K562 (cell line): ENCODE measurements around the gene TAMALIN. TPM values are rescaled to one million over a fixed set of nuclear protein-coding genes. Genes with fewer than 3 reads are reported as not detected.

Experiments used
- ATF3 ChIP-seq, 2 experiments: fragments of 450-650 bp in 1 of 2; sonication (generic) in 1 of 2; formaldehyde crosslinking in 1 of 2; IDR thresholded peaks in 1 of 2; conservative IDR thresholded peaks in 1 of 2; 2 replicates each; pipeline versions ENCODE4 v1.6.1 to v1.8.1; 2016 to 2023; ENCODE audit warnings: mild to moderate bottlenecking in 2 of 2, moderate library complexity in 2 of 2, inconsistent platforms in 1 of 2, missing genetic modification reagents in 1 of 2
- BCL6 ChIP-seq: fragments of 250-450 bp; sonication (Bioruptor Pico); IDR thresholded peaks from 2 replicates; pipeline ENCODE4 v1.4.0; 2020
- BRCA1 ChIP-seq, 2 experiments: fragments of 450-650 bp in 1 of 2; sonication (generic) in 1 of 2; formaldehyde crosslinking in 1 of 2; IDR thresholded peaks; 2 replicates each; pipeline versions ENCODE4 v1.5.0 to v1.6.1; 2017 to 2020; ENCODE audit warnings: mild to moderate bottlenecking in 1 of 2, missing genetic modification reagents in 1 of 2
- DPF2 ChIP-seq: fragments of 450-650 bp; IDR thresholded peaks from 2 replicates; pipeline ENCODE4 v1.6.1; 2016
- ELF1 ChIP-seq: fragments of 200-800 bp; sonication (Bioruptor generic); IDR thresholded peaks from 2 replicates; pipeline ENCODE4 v1.6.1; 2016; ENCODE audit warnings: missing genetic modification characterization, missing compliant biosample characterization
- FOXA3 ChIP-seq, 2 experiments: fragments of 450-650 bp in 1 of 2; sonication (generic) in 1 of 2; formaldehyde crosslinking; IDR thresholded peaks in 1 of 2; conservative IDR thresholded peaks in 1 of 2; 2 replicates each; pipeline versions ENCODE4 v1.4.0 to v1.8.0; 2020 to 2022; ENCODE audit warnings: mild to moderate bottlenecking in 2 of 2, missing genetic modification reagents in 1 of 2
- HDAC2 ChIP-seq: fragments of 450-650 bp; IDR thresholded peaks from 2 replicates; pipeline ENCODE4 v1.6.1; 2016; ENCODE audit warnings: mild to moderate bottlenecking
- HLTF ChIP-seq: fragments of 450-650 bp; IDR thresholded peaks from 2 replicates; pipeline ENCODE4 v1.6.1; 2016
- MNT ChIP-seq, 2 experiments: fragments of 450-650 bp; conservative IDR thresholded peaks; 2 replicates each; pipeline ENCODE4 v1.6.1; 2017; ENCODE audit warnings: mild to moderate bottlenecking in 2 of 2, moderate library complexity in 2 of 2
- NFIX ChIP-seq: fragments of 250-450 bp; sonication (Bioruptor Pico); IDR thresholded peaks from 2 replicates; pipeline ENCODE4 v1.4.0; 2020; ENCODE audit warnings: low read depth, mild to moderate bottlenecking, moderate library complexity
- POU5F1 ChIP-seq: fragments of 150-350 bp; IDR thresholded peaks from 2 replicates; pipeline ENCODE4 v1.6.1; 2014; ENCODE audit warnings: borderline replicate concordance, low read length, low read depth, mild to moderate bottlenecking; ENCODE audit not compliant: partially characterized antibody
- PRMT5 ChIP-seq: sonication (generic); formaldehyde crosslinking; IDR thresholded peaks from 2 replicates; pipeline ENCODE4 v1.5.0; 2020; ENCODE audit warnings: missing genetic modification reagents
- SIN3B ChIP-seq: fragments of 450-650 bp; IDR thresholded peaks from 2 replicates; pipeline ENCODE4 v1.6.1; 2017; ENCODE audit warnings: low read depth, mild to moderate bottlenecking, moderate library complexity
- SRF ChIP-seq, 2 experiments: fragments of 250-450, 450-650 bp in 1 of 2; sonication (Bioruptor Pico) in 1 of 2; sonication (generic) in 1 of 2; formaldehyde crosslinking; IDR thresholded peaks; 2 replicates each; pipeline versions ENCODE4 v1.5.0 to v1.5.1; 2020 to 2022; ENCODE audit warnings: mild to moderate bottlenecking in 1 of 2, missing genetic modification reagents in 1 of 2
- ZNF134 ChIP-seq: fragments of 250-450 bp; sonication (Bioruptor Pico); conservative IDR thresholded peaks from 2 replicates; pipeline ENCODE4 v1.4.0; 2020
- polyA plus RNA-seq, 8 experiments: library from polyadenylated mRNA; depleted of rRNA in 4 of 8; stranded (reverse) in 5 of 8; unstranded in 3 of 8; fragments of >200 nt; fragmentation: Nextera tagmentation in 2 of 8; fragmentation: Illumina TruSeq in 1 of 8; extraction: Ambion mirVana in 2 of 8; extraction: Trizol in 1 of 8; gene quantifications; 2 replicates each; pipeline versions ENCODE4 v1.2.1 to v1.2.3, GENCODE V29; 2011 to 2014; ENCODE audit warnings: inconsistent platforms in 1 of 8, missing spikeins in 1 of 8
- total RNA-seq, 7 experiments: library from RNA; depleted of rRNA in 6 of 7; stranded (reverse); fragments of >200 nt in 6 of 7; fragmentation: Illumina TruSeq in 2 of 7; extraction: Trizol in 2 of 7; gene quantifications; 2 replicates each; pipeline versions ENCODE4 v1.2.1 to v1.2.3, GENCODE V29; 2011 to 2021; ENCODE audit warnings: low replicate concordance in 1 of 7
- TF ChIP-seq, protein P1 (sequence below): sonication (generic); formaldehyde crosslinking; IDR thresholded peaks from 2 replicates; pipeline ENCODE4 v1.5.0; 2020; ENCODE audit warnings: missing genetic modification reagents
- TF ChIP-seq, protein P2 (sequence below): sonication (generic); formaldehyde crosslinking; IDR thresholded peaks from 2 replicates; pipeline ENCODE4 v1.8.1; 2023; ENCODE audit warnings: mild to moderate bottlenecking, missing genetic modification reagents
- TF ChIP-seq, protein P3 (sequence below): IDR thresholded peaks from 2 replicates; pipeline ENCODE4 v1.6.1; 2014; ENCODE audit warnings: antibody characterized with exemption
- TF ChIP-seq, protein P4 (sequence below): fragments of 250-450 bp; sonication (Bioruptor Pico); IDR thresholded peaks from 2 replicates; pipeline ENCODE4 v1.4.0; 2020; ENCODE audit warnings: mild to moderate bottlenecking, moderate library complexity, borderline replicate concordance

Gene TAMALIN
- total and polyA plus RNA-seq, 9 of the 15 experiments (the other 6 are each of a cell fraction or from before 2014, with no cell fraction given): 0.74 to 2.2 (median 1.5) TPM; not detected in 2

DNA sequence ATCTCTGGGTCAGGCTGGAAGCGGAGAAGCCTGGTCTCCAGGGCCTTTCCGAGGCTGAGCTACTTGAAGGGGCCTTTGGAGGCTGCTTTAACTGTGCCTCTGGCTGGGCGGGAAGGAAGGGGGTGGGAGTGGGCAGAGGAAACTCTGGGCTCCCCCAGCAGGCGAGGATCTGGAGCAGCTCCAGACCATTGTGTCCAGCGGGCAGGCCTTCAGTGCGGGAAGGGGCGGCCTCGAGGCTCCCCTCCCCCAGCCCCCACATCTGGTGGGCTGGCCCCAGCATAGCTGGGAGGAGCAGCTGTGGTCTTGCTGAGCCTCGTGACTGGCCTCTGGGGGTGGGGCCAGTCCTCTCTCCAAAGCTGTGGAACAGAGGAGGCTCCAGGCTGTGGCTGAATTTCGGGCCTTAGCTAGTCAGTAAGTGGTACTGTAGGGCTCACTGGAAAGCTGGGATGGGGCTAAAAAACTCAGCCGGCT, 3.4 kb downstream of the TAMALIN start (continued):
- TF ChIP-seq ATF3 (IDR thresholded peaks at IDR 0.05): no peak
- TF ChIP-seq ATF3 (CRISPR knock-in tag; conservative IDR thresholded peaks at IDR 0.05): no peak
- TF ChIP-seq, protein P1, sequence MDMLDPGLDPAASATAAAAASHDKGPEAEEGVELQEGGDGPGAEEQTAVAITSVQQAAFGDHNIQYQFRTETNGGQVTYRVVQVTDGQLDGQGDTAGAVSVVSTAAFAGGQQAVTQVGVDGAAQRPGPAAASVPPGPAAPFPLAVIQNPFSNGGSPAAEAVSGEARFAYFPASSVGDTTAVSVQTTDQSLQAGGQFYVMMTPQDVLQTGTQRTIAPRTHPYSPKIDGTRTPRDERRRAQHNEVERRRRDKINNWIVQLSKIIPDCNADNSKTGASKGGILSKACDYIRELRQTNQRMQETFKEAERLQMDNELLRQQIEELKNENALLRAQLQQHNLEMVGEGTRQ (CRISPR knock-in tag): peak; percentile 85
- TF ChIP-seq FOXA3 (CRISPR knock-in tag; conservative IDR thresholded peaks at IDR 0.05 in 1 of 2, IDR thresholded peaks at IDR 0.05 in 1 of 2): no peak
- TF ChIP-seq HLTF: no peak
- no peak for TF ChIP-seq BCL6 (CRISPR knock-in tag)
- TF ChIP-seq ZNF134: peak; percentile 66
- no peak for TF ChIP-seq POU5F1
- 0 out of 2 replicates have a peak, but pooled peaks have one; percentile 41 for TF ChIP-seq HDAC2
- 0 out of 4 replicates have a peak, but pooled peaks of 1 of the 2 experiments have one; percentile 44 for TF ChIP-seq MNT (conservative IDR thresholded peaks at IDR 0.05)
- TF ChIP-seq SIN3B: no peak
- 0 out of 2 replicates have a peak, but pooled peaks have one; percentile 15 for TF ChIP-seq DPF2
- TF ChIP-seq, protein P2, sequence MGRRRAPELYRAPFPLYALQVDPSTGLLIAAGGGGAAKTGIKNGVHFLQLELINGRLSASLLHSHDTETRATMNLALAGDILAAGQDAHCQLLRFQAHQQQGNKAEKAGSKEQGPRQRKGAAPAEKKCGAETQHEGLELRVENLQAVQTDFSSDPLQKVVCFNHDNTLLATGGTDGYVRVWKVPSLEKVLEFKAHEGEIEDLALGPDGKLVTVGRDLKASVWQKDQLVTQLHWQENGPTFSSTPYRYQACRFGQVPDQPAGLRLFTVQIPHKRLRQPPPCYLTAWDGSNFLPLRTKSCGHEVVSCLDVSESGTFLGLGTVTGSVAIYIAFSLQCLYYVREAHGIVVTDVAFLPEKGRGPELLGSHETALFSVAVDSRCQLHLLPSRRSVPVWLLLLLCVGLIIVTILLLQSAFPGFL: no peak
- TF ChIP-seq, protein P3, sequence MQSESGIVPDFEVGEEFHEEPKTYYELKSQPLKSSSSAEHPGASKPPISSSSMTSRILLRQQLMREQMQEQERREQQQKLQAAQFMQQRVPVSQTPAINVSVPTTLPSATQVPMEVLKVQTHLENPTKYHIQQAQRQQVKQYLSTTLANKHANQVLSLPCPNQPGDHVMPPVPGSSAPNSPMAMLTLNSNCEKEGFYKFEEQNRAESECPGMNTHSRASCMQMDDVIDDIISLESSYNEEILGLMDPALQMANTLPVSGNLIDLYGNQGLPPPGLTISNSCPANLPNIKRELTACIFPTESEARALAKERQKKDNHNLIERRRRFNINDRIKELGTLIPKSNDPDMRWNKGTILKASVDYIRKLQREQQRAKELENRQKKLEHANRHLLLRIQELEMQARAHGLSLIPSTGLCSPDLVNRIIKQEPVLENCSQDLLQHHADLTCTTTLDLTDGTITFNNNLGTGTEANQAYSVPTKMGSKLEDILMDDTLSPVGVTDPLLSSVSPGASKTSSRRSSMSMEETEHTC: peak; percentile 74; the same call in 1 of the 2 replicates
- TF ChIP-seq PRMT5 (CRISPR knock-in tag): no peak
- TF ChIP-seq, protein P4, sequence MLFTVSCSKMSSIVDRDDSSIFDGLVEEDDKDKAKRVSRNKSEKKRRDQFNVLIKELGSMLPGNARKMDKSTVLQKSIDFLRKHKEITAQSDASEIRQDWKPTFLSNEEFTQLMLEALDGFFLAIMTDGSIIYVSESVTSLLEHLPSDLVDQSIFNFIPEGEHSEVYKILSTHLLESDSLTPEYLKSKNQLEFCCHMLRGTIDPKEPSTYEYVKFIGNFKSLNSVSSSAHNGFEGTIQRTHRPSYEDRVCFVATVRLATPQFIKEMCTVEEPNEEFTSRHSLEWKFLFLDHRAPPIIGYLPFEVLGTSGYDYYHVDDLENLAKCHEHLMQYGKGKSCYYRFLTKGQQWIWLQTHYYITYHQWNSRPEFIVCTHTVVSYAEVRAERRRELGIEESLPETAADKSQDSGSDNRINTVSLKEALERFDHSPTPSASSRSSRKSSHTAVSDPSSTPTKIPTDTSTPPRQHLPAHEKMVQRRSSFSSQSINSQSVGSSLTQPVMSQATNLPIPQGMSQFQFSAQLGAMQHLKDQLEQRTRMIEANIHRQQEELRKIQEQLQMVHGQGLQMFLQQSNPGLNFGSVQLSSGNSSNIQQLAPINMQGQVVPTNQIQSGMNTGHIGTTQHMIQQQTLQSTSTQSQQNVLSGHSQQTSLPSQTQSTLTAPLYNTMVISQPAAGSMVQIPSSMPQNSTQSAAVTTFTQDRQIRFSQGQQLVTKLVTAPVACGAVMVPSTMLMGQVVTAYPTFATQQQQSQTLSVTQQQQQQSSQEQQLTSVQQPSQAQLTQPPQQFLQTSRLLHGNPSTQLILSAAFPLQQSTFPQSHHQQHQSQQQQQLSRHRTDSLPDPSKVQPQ (CRISPR knock-in tag): no peak
- TF ChIP-seq BRCA1 (IDR thresholded peaks at IDR 0.05): no peak
- TF ChIP-seq BRCA1 (CRISPR knock-in tag; IDR thresholded peaks at IDR 0.05): no peak
- no peak for TF ChIP-seq NFIX (CRISPR knock-in tag)
- 0 out of 4 replicates have a peak, but pooled peaks of 1 of the 2 experiments have one; percentile 52 for TF ChIP-seq SRF (CRISPR knock-in tag; IDR thresholded peaks at IDR 0.05)
- no peak for TF ChIP-seq ELF1 (tag)
